Right atrium auricular region (tissue), 2 donors: Measurements from ENCODE around the gene OR8B8. TPM values are rescaled to one million over a fixed set of nuclear protein-coding genes. Genes with fewer than 3 reads are reported as not detected.

Experiments
- DNase-seq: peaks from one replicate; pipeline ENCODE4 v3.0.0-alpha.2; 2019; ENCODE audit warnings: low spot score
- H3K27ac ChIP-seq, 2 donors: fragments of 200-600 bp; sonication (generic); 1 replicate in 1 of 2; 2 replicates in 1 of 2; pipeline ENCODE4 v1.5.1; 2016 to 2019
- H3K27me3 ChIP-seq, 2 donors: fragments of 200-600 bp; sonication (generic); one replicate each; pipeline versions ENCODE4 v1.5.1 to v1.6.0; 2017 to 2019
- H3K36me3 ChIP-seq: fragments of 200-600 bp; sonication (generic); one replicate; pipeline ENCODE4 v1.5.1; 2016
- H3K4me1 ChIP-seq, 2 donors: fragments of 200-600 bp; sonication (generic); one replicate each; pipeline versions ENCODE4 v1.5.1 to v1.6.0; 2017 to 2019
- H3K4me3 ChIP-seq, 2 donors: fragments of 200-600 bp; sonication (generic); 1 replicate in 1 of 2; 2 replicates in 1 of 2; pipeline ENCODE4 v1.5.1; 2017 to 2019; ENCODE audit warnings: mild to moderate bottlenecking in 1 of 2, moderate library complexity in 1 of 2
- H3K9me3 ChIP-seq, 2 donors: fragments of 200-600 bp; sonication (generic); one replicate each; pipeline ENCODE4 v1.5.1; 2019
- total RNA-seq, 2 donors: library from RNA; depleted of rRNA; stranded (reverse); fragments of >200 nt; gene quantifications; one replicate each; pipeline ENCODE4 v1.1.0, GENCODE V29; 2016
- TF ChIP-seq, protein P1 (sequence below), 2 donors: fragments of 200-600 bp; sonication (generic); IDR thresholded peaks; one replicate each; pipeline ENCODE4 v1.5.1; 2019; ENCODE audit warnings: antibody characterized with exemption in 2 of 2

Gene OR8B8, protein sequence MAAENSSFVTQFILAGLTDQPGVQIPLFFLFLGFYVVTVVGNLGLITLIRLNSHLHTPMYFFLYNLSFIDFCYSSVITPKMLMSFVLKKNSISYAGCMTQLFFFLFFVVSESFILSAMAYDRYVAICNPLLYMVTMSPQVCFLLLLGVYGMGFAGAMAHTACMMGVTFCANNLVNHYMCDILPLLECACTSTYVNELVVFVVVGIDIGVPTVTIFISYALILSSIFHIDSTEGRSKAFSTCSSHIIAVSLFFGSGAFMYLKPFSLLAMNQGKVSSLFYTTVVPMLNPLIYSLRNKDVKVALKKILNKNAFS
- not detected for total RNA-seq

DNA sequence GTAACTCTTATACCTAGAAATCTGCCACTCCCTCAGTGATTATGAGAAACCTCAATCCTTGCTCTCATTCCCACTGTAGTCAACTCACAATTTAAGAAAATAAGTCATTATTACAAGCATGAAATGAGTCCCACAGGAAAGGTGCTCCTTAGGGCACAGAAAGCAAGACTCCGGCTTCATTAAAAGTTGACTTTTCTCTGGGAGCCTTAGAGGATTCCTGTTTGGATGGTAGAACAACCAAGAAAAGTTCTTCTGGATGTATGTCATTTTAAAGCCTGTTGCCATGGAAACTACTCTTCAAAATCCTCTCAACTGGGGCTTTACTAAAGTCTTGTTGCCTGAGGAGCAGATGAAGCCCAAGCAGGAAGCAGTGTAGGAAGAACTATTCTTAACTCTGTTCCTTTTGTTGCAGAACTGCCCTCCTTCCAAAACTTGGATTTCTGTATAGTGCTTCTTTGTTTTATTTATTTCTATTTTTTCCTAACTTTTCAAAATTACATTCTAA lies at the start of gene OR8B8:
TSS of gene OR8B8 (minus strand) at position 51 of the 505 bp plus-strand sequence. CDS start 4,611 bp downstream, outside the sequence.
- Histone ChIP-seq H3K27me3 (no peaks in the 10 kb centered on the region), H3K36me3 (no peaks in the 10 kb centered on the region), H3K4me1 (no peaks in the 10 kb centered on the region), H3K27ac (no peak within 1 kb of the TSS), H3K4me3 (no peak within 1 kb of the TSS), H3K9me3 (peaks cover 0 to 12% of the 10 kb centered on the region in 2 donors)
- no peak for DNase-seq
- TF ChIP-seq, protein P1, sequence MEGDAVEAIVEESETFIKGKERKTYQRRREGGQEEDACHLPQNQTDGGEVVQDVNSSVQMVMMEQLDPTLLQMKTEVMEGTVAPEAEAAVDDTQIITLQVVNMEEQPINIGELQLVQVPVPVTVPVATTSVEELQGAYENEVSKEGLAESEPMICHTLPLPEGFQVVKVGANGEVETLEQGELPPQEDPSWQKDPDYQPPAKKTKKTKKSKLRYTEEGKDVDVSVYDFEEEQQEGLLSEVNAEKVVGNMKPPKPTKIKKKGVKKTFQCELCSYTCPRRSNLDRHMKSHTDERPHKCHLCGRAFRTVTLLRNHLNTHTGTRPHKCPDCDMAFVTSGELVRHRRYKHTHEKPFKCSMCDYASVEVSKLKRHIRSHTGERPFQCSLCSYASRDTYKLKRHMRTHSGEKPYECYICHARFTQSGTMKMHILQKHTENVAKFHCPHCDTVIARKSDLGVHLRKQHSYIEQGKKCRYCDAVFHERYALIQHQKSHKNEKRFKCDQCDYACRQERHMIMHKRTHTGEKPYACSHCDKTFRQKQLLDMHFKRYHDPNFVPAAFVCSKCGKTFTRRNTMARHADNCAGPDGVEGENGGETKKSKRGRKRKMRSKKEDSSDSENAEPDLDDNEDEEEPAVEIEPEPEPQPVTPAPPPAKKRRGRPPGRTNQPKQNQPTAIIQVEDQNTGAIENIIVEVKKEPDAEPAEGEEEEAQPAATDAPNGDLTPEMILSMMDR (IDR thresholded peaks at IDR 0.05): no peak

DNA sequence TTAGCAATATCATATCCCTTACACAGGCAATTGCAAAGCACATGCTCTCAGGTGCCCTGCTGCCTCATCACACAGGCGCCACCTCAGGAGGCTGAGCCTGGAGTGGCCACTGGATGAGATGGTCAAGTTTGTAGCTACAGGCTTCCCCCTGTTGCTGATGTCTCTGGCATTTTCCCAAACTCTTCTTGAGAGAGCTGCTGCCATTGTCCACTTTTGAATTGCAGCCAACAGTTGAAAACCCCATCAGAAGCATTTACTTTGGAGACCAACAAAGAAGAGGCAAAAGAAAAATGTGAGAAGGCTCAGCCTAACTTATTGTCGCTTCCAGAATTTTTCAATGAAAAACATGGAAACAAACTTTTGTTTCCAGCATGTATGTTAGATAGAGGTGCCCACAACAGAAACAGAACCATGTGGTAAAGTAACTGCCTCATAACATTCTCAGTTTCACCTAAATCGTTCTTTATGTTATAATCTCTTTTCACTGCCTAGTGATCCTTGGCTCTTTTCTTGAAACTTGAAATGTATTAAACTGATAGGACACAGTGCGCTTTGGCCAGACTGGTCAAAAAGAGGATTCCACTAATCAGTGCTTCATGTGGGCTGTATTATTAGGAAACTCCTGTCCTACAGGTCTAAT lies 47.6 kb upstream of the OR8B8 start:
- DNase-seq: no peak
- TF ChIP-seq, protein P1 (IDR thresholded peaks at IDR 0.05): no peak
- H3K27me3 ChIP-seq: no peaks in the 10 kb centered on the region
- no peaks in the 10 kb centered on the region for H3K9me3 ChIP-seq
- H3K4me3 ChIP-seq: no peak overlapping the region
- H3K27ac ChIP-seq: no peak overlapping the region
- H3K4me1 ChIP-seq: no peaks in the 10 kb centered on the region
- no peaks in the 10 kb centered on the region for H3K36me3 ChIP-seq

DNA sequence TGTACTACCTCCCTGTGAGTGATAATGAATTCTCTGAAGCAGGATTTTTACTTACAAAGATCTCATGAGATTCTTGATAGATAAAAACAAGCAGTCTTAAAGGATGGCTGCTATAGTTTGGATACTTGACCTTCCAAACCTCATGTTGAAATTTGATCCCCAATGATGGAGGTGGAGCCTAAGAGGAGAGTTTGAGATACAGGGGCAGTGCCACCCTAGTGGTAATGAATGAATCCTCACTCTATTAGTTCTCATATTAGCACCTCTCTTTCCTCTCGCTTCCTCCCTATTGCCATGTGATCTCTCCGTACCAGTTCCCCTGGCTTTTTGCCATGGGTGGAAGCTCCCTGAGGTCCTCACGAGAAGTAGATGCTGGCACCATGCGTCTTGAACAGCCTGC lies 37.9 kb upstream of the OR8B8 start:
- no peaks in the 10 kb centered on the region for H3K9me3 ChIP-seq
- DNase-seq: no peak
- no peak overlapping the region for H3K4me3 ChIP-seq
- peaks cover 0 to 12% of the 10 kb centered on the region in 2 donors for H3K4me1 ChIP-seq
- H3K27me3 ChIP-seq: no peaks in the 10 kb centered on the region
- TF ChIP-seq, protein P1 (IDR thresholded peaks at IDR 0.05): no peak
- no peak overlapping the region for H3K27ac ChIP-seq
- H3K36me3 ChIP-seq: no peaks in the 10 kb centered on the region

DNA sequence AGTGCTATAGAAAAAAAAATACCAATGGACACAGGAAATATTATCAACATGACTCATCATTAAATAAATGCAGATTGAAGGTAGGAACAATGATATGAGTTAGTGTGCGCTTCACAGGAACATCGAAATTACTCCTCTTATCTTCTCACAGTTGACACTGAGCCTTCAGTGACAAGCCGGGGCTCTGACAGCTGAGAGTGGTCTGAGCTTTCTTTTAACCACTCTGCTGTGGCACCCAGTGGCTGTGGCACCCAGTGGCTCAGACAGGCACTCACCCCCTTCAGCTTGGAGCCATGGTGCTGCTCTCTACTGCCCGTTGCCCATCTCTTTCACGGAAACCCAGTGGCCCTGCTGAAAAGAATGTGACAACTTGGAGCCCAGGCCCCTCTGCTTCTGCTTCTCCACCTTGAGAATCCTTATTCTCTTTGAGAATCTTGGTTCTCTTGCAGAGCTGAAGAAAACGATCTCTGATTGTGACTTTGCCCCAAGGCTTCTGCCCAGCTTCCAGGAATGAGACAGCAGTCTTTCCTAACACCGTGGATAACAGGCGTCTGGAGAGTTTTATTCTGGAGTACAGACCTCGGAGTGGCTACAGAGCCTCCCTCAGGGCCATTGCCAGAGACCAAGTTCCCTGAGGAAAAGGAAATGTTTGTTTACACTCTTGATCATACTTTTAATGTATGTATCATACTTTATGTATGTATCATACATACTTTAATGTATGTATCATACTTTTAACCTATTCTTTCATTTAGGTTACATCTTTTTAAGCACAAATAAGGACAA lies 37.1 kb upstream of the OR8B8 start:
- no peak for DNase-seq
- TF ChIP-seq, protein P1 (IDR thresholded peaks at IDR 0.05): no peak
- Histone ChIP-seq H3K27ac (no peak overlapping the region), H3K4me1 (peaks cover 0 to 12% of the 10 kb centered on the region in 2 donors), H3K9me3 (no peaks in the 10 kb centered on the region), H3K27me3 (no peaks in the 10 kb centered on the region), H3K4me3 (no peak overlapping the region), H3K36me3 (no peaks in the 10 kb centered on the region)

DNA sequence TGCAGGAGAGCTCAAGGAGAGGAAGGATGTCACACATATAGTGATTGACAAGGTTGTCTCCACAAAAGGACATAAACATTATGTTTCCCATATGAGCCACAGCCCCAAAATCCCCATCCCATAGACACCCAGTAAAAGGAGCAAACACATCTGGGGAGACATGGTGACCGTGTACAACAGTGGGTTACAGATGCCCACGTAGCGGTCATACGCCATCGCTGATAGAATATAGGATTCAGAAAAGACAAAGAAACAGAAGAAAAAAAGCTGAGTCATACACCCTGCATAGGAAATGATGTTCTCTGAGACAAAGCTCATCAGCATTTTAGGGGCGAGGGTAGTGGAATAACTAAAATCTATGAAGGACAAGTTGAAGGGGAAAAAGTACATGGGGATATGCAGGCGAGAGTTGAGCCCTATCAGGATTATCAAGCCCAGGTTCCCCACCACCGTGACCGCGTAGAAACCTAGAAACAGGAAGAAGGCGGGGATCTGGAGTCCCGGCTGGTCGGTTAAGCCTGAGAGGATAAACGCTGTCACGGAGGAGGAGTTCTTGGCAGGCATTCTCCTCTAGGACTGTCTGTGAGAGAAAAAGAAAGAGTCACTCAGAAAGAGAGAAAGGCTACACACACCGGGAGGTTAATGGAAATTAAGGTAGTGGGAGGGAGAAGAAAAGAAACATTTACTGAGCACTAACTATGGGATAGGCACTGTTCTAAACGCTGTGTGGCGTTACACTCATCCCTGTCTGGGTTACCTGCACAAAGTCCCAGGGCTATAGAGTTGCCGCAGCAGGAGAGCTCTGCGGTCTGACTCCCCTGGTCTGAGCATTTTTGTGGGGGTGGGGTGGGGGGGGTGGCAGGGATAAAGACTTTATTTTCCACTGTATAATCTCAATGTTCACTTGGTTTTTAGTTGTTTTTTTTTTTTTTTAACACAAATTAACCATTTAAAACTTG lies 36.1 kb upstream of the OR8B8 start:
- TF ChIP-seq, protein P1 (IDR thresholded peaks at IDR 0.05): no peak
- Histone ChIP-seq H3K9me3 (no peaks in the 10 kb centered on the region), H3K4me3 (peak overlapping the region; percentile 19 to 37), H3K27me3 (no peaks in the 10 kb centered on the region), H3K4me1 (peaks cover 0 to 12% of the 10 kb centered on the region in 2 donors), H3K36me3 (no peaks in the 10 kb centered on the region), H3K27ac (peak overlapping the region in 1 of 2 donors; percentile 46)
- DNase-seq: no peak
